ENCODE measurements around the gene FGR. TPM values are rescaled to one million over a fixed set of nuclear protein-coding genes. Genes with fewer than 3 reads are reported as not detected.

The FGR gene
- total RNA-seq, 1 experiment from 2014 or later = not detected

GRCh38 chr1:27589441-27589840 lies 45.5 kb downstream of the FGR start (continued):
- TF ChIP-seq REST (IDR thresholded peaks at IDR 0.05; ENCODE audit: low read depth) = no peak
- TF ChIP-seq EGR1 (IDR thresholded peaks at IDR 0.05; ENCODE audit: low read depth) = no peak
- no peak for TF ChIP-seq CEBPB (IDR thresholded peaks at IDR 0.05; ENCODE audit: low read depth)
- TF ChIP-seq POLR2AphosphoS5 (IDR thresholded peaks at IDR 0.05; ENCODE audit: low read depth, low read length) = no peak
- no peak for TF ChIP-seq RAD21 (IDR thresholded peaks at IDR 0.05; ENCODE audit: low read depth)

- Histone ChIP-seq H3K36me3 (ENCODE audit: control insufficient read depth in 1 of 2, insufficient read depth in 2 of 2, low read length in 2 of 2) (peaks cover 0 to 7% of the 10 kb centered on the region in 2 experiments; a peak in 2 of 4 replicates), H3K9me3 (ENCODE audit: control insufficient read depth in 1 of 2, insufficient read depth in 1 of 2, low read depth in 1 of 2, low read length in 2 of 2) (no peaks in the 10 kb centered on the region), H3K9ac (ENCODE audit: low read length) (no peak overlapping the region), H3K4me3 (replicated peaks in 1 of 2; ENCODE audit: low read depth in 1 of 2, low read length in 2 of 2) (no peak overlapping the region), H2AFZ (ENCODE audit: low read depth, low read length, poor library complexity, severe bottlenecking) (no peak overlapping the region), H3K27ac (ENCODE audit: low read depth, low read length) (no peak overlapping the region), H3K9me2 (ENCODE audit: insufficient read depth) (no peaks in the 10 kb centered on the region), H3K4me2 (ENCODE audit: low read length) (no peak overlapping the region), H3K4me1 (ENCODE audit: control insufficient read depth in 1 of 2, insufficient read depth in 2 of 2, low read length in 2 of 2) (peaks cover 29 to 44% of the 10 kb centered on the region in 2 experiments), H3K27me3 (ENCODE audit: insufficient read depth, low read length) (no peaks in the 10 kb centered on the region), H4K20me1 (ENCODE audit: insufficient read depth) (0 out of 2 replicates have a peak, but pooled peaks cover 4% of the 10 kb centered on the region), H3K79me2 (ENCODE audit: insufficient read depth, low read length) (peaks cover 59% of the 10 kb centered on the region)
- ATAC-seq = no peak
- ChIA-PET POLR2A (no interaction called here), RAD21 (ENCODE audit: low non-redundant PET in 1 of 2, low total read pairs in 2 of 2, uncharacterized antibody in 2 of 2, unreplicated experiment in 2 of 2) (no interaction called here), CTCF (no interaction called here)
- intact Hi-C loops (cut with micrococcal nuclease) = no loop called here
- no TSS peak for BruUV-seq (replicated peaks)
- DNase-seq (ENCODE audit: low read depth, low spot score) = no peak
- TF ChIP-seq CTCF (IDR thresholded peaks at IDR 0.05 in 2 of 3, conservative IDR thresholded peaks at IDR 0.05 in 1 of 3; ENCODE audit: borderline replicate concordance in 1 of 3, insufficient read depth in 1 of 3, low read depth in 2 of 3, low read length in 2 of 3) (no peak), EZH2phosphoT487 (IDR thresholded peaks at IDR 0.05; ENCODE audit: borderline replicate concordance) (no peak), YY1 (IDR thresholded peaks at IDR 0.05; ENCODE audit: extremely low read depth, insufficient replicate concordance, low read depth, low read length) (no peak), POLR2AphosphoS5 (IDR thresholded peaks at IDR 0.05; ENCODE audit: low read depth, low read length) (no peak), ZNF274 (IDR thresholded peaks at IDR 0.05; ENCODE audit: low read depth, low read length) (no peak), CEBPB (IDR thresholded peaks at IDR 0.05; ENCODE audit: low read depth) (no peak), CBX3 (IDR thresholded peaks at IDR 0.05; ENCODE audit: low read depth) (no peak), EGR1 (IDR thresholded peaks at IDR 0.05; ENCODE audit: low read depth) (no peak), ELF1 (IDR thresholded peaks at IDR 0.05; ENCODE audit: borderline replicate concordance, low read depth) (no peak), ZFX (IDR thresholded peaks at IDR 0.05) (no peak), POLR2A (IDR thresholded peaks at IDR 0.05; ENCODE audit: borderline replicate concordance, extremely low read depth, insufficient read depth, insufficient read length) (no peak), MAX (IDR thresholded peaks at IDR 0.05) (no peak)
- TF ChIP-seq, protein P1, sequence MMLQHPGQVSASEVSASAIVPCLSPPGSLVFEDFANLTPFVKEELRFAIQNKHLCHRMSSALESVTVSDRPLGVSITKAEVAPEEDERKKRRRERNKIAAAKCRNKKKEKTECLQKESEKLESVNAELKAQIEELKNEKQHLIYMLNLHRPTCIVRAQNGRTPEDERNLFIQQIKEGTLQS (IDR thresholded peaks at IDR 0.05) = no peak
Measured at GRCh38 chr1:27588256-27589232, 46.4 kb downstream of the FGR start.
